ENCODE results near the gene DCTN1. TPM values are rescaled to one million over a fixed set of nuclear protein-coding genes. Genes with fewer than 3 reads are reported as not detected.
"Not testable (repeated sequence)": the region's sequence is repeated elsewhere in the genome, so short reads cannot be mapped to it uniquely, and the experiment has no call there.

Gene DCTN1
- total RNA-seq, 1 donor from 2014 or later = 140 TPM

DNA sequence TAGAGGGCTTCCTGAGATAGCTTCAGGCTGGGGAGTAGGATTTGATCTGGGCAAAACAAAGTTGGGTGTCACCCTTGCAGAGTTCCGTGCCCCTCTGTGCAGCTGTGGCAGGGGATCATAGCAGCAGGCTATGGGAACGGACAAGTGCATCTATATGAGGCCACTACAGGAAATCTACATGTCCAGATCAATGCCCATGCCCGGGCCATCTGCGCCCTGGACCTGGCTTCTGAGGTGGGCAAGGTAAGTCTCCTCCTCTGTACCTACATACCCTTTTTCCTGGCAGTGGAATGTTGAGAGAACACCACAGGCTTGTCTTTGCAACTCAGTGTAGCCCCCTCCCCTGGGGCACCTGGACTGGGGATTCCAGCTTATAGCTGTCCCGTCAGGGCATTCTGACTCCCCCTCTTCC lies 44.9 kb upstream of the DCTN1 start:
- no peak for DNase-seq
- Histone ChIP-seq H3K27ac (no peak overlapping the region), H3K27me3 (no peaks in the 10 kb centered on the region), H3K4me3 (no peak overlapping the region), H3K36me3 (peaks cover 22% of the 10 kb centered on the region), H3K4me1 (peaks cover 10% of the 10 kb centered on the region), H3K9me3 (no peaks in the 10 kb centered on the region)
- no peak for ATAC-seq
- intact Hi-C loops (cut with DNase I) = no loop called here
- TF ChIP-seq, protein P1, sequence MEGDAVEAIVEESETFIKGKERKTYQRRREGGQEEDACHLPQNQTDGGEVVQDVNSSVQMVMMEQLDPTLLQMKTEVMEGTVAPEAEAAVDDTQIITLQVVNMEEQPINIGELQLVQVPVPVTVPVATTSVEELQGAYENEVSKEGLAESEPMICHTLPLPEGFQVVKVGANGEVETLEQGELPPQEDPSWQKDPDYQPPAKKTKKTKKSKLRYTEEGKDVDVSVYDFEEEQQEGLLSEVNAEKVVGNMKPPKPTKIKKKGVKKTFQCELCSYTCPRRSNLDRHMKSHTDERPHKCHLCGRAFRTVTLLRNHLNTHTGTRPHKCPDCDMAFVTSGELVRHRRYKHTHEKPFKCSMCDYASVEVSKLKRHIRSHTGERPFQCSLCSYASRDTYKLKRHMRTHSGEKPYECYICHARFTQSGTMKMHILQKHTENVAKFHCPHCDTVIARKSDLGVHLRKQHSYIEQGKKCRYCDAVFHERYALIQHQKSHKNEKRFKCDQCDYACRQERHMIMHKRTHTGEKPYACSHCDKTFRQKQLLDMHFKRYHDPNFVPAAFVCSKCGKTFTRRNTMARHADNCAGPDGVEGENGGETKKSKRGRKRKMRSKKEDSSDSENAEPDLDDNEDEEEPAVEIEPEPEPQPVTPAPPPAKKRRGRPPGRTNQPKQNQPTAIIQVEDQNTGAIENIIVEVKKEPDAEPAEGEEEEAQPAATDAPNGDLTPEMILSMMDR (IDR thresholded peaks at IDR 0.05) = no peak

DNA sequence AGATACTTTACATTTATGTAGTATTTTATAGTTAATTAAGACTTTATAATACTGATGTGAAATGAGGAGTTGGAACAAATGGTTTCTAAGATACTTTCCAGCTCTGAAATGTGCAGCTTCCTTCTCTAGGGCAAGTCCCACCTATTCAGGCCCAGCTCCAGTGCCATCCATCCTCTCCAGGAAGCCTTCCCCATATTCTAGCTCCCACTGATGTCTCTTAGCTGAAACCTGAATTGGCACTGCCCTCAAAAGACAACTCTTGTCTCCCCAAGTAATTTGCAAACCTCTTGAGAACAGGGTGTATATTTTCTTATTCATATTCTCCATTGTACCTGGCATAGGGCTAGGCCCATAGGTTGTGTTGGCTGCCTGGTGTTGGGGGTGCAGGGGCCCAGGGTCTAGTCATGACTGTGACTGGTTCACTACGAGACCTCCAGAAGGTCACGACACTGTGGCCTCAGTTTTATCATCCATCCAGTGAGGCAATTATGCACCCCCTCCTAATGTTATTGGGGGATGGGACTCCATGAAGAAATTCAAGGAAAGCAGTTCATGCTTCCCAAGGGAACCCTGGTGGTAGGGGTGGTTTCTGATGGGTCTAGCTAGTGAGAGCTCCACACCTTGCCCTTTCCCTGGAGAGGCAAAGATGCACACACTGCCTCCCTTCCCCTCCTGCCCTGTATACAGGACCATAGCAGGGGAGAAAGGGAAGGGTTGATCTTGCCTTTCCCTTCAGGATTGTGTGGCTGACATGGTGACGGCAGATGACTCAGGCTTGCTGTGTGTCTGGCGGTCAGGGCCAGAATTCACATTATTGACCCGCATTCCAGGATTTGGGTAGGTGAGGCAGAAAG lies 44.3 kb upstream of the DCTN1 start:
- Histone ChIP-seq H3K9me3 (no peaks in the 10 kb centered on the region), H3K4me1 (peaks cover 10% of the 10 kb centered on the region), H3K27ac (no peak overlapping the region), H3K36me3 (peaks cover 16% of the 10 kb centered on the region), H3K4me3 (no peak overlapping the region), H3K27me3 (no peaks in the 10 kb centered on the region)
- ATAC-seq (no peak), DNase-seq (no peak)
- intact Hi-C loops (cut with DNase I) = no loop called here
- TF ChIP-seq, protein P1 (IDR thresholded peaks at IDR 0.05) = no peak

DNA sequence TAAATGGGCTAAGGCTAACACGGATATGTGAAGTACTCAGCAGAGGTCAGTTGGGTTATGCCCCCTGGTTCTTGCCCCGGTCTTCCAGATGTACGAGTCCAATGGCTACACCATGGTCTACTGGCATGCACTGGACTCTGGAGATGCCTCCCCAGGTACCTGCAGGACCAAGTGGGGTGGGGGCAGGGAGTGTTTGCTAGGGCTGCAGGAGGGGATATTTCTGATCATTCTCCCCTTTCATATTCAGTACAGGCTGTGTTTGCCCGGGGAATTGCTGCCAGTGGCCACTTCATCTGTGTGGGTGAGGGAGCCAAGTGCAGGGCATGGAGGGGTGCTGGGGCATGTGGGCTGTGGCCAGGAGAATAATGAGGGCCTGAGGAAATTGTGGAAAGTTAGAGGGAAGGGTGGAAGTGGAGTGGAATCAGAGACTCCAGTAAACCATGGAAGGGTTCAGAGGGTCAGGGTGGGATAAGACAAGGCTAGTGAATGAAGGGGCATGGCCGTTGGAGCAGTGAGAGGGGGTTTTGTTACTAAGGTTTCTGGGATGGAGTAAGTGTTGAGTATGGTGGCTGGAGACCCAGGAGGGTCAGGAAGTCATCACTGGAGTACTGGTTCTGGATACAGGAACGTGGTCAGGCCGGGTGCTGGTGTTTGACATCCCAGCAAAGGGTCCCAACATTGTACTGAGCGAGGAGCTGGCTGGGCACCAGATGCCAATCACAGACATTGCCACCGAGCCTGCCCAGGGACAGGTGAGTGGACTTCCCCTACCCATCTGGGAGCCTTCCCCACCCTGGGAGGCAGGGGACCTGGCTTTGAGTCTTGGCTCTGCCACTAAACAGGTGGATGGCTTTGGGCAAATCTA lies 43.4 kb upstream of the DCTN1 start:
- intact Hi-C loops (cut with DNase I) = no loop called here
- TF ChIP-seq, protein P1 (IDR thresholded peaks at IDR 0.05) = no peak
- H3K27me3 ChIP-seq = no peaks in the 10 kb centered on the region

DNA sequence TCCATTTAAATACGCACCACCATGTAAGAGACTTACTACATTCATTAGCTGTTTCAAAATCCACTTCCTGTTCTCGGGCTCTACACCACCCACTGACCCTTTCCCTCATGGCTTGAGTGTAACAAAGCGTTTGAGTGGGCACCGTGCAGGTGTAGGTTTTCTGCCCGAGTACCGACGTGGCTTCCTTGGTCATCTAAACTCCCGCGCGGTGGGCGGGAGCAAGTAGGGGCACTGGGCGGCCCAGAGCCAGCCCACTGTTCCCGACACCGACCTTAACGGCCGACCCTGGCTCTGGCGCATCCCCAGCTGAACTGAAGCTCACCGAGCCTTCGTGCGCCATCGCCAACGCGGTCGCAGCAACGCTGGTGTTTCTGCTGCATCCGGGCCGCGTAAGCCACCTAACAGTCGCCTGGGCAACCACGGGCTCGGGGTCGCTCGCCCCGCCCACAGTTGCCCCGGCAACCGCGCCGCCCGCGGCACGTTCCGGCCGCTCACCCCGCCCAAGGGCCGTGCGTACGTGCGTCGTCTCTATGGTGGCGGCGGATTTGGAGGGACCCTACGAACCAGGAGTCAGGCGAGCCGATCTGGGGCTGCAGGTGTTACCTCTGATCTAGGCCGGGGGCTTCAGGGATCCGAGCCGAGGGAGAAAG lies 41.2 kb upstream of the DCTN1 start, which contains the start of the genes C2orf81 and WDR54:
Gene C2orf81, minus strand, starts transcription at position 399 of the 650 bp plus-strand sequence. Its CDS starts 59 bp downstream, at position 340.
Gene WDR54, plus strand, starts transcription at position 510 of the 650 bp plus-strand sequence. CDS start 424 bp downstream, outside the sequence.
- H3K27me3 ChIP-seq = no peaks in the 10 kb centered on the region

More for the DNA sequence above, 43.4 kb upstream of the DCTN1 start:
- DNase-seq (no peak), ATAC-seq (no peak)
- Histone ChIP-seq H3K4me1 (peaks cover 10% of the 10 kb centered on the region), H3K27ac (no peak overlapping the region), H3K9me3 (no peaks in the 10 kb centered on the region), H3K4me3 (no peak overlapping the region), H3K36me3 (peaks cover 7% of the 10 kb centered on the region)

DNA sequence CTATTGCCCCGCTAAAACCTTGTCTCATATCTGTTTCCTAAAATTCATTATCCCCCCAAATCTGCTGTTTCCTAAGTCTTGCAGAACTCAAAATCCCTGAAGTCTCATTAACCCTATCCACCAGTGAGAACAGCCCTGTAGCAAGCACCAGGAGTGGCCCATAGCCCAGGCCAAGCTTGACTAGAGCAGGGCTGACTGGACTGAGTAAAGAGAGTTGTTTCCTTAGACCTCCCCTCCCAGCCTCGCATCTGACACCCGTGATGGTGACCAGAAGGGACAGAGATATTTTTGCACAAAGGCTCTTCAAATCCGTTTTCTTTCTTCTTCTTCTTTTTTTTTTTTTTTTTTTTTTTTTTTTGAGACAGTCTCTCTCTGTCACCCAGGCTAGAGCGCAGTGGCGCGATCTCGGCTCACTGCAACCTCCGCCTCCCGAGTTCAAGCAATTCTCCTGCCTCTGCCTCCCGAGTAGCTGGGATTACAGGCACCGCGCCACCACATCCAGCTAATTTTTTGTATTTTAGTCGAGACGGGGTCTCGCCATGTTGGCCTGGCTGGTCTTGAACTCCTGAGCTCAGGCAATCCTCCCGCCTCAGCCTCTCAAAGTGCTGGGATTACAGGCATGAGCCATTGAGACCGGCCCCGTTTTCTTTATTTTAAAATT lies 40.5 kb upstream of the DCTN1 start:
- H3K4me1 ChIP-seq = peaks cover 15% of the 10 kb centered on the region
- peak overlapping the region; percentile 73 for H3K4me3 ChIP-seq
- H3K27me3 ChIP-seq; H3K36me3 ChIP-seq; DNase-seq; intact Hi-C loops (cut with DNase I); ATAC-seq; H3K27ac ChIP-seq; H3K9me3 ChIP-seq: not testable (repeated sequence)

More for the DNA sequence above, 41.2 kb upstream of the DCTN1 start, which contains the start of the genes C2orf81 and WDR54:
- Histone ChIP-seq H3K36me3 (no peaks in the 10 kb centered on the region), H3K4me1 (peaks cover 10% of the 10 kb centered on the region), H3K4me3 (peak within 1 kb of the TSS; percentile 73), H3K9me3 (no peaks in the 10 kb centered on the region), H3K27ac (peak within 1 kb of the TSS; percentile 81)
- ATAC-seq (peak; percentile 95), DNase-seq (peak; percentile 94)
- intact Hi-C loops (cut with DNase I) = no loop called here
- TF ChIP-seq, protein P1 (IDR thresholded peaks at IDR 0.05) = no peak
